HCT116 (cell line): Measurements from ENCODE around the gene SDF2. TPM values are rescaled to one million over a fixed set of nuclear protein-coding genes. Genes with fewer than 3 reads are reported as not detected.

Experiments used
- ATAC-seq: fragments of 200-7000 bp; cut with Tn5 transposase; 2 replicates; pipeline ENCODE4 v1.9.1; 2020; ENCODE audit warnings: mild to moderate bottlenecking, moderate library complexity
- BruUV-seq: library from RNA; stranded (reverse); fragments of 400-500 nt; replicated peaks from 2 replicates; lab custom pipeline; 2021; lab: Mats Ljungman, UMichigan
- CTCF ChIA-PET: fragments of 300-600 bp; sonication (Branson Sonifier 250); formaldehyde crosslinking; loops from one replicate; lab custom pipeline; 2021; ENCODE audit warnings: antibody characterized with exemption; lab: Charles Lee
- POLR2A ChIA-PET: fragments of 300-600, 350-600 bp; sonication (Branson Sonifier 250); formaldehyde crosslinking; loops from one replicate; lab custom pipeline; 2021; ENCODE audit warnings: antibody characterized with exemption; lab: Charles Lee
- RAD21 ChIA-PET, 2 experiments: fragments of 300-600 bp; sonication (Branson Sonifier 250); formaldehyde crosslinking; loops; one replicate each; lab custom pipeline; 2023; ENCODE audit warnings: low total read pairs in 2 of 2; ENCODE audit not compliant: uncharacterized antibody in 2 of 2, unreplicated experiment in 2 of 2, low non-redundant PET in 1 of 2; lab: Charles Lee
- DNase-seq: peaks from one replicate; pipeline ENCODE4 v3.0.0-alpha.2; 2010; ENCODE audit warnings: low read depth, low spot score
- H2AFZ ChIP-seq: fragments of 200-600 bp; shearing (Covaris generic), sonication (generic); 2 replicates; pipeline ENCODE4 v1.6.1; 2017; ENCODE audit warnings: low read depth, mixed run types, mixed read lengths, antibody characterized with exemption, low read length; ENCODE audit not compliant: poor library complexity, severe bottlenecking
- H3K27ac ChIP-seq: 2 replicates; pipeline ENCODE4 v1.5.1; 2012; ENCODE audit warnings: low read depth, low read length
- H3K27me3 ChIP-seq: fragments of 200-600 bp; sonication (generic); 2 replicates; pipeline ENCODE4 v1.6.1; 2016; ENCODE audit warnings: mixed run types, low read length, mixed read lengths; ENCODE audit not compliant: insufficient read depth
- H3K36me3 ChIP-seq, 2 experiments: fragments of 200-500 bp in 1 of 2; fragments of 200-600 bp in 1 of 2; sonication (Bioruptor generic) in 1 of 2; sonication (generic) in 1 of 2; 2 replicates each; pipeline versions ENCODE4 v1.5.1 to v1.6.1; 2014 to 2016; ENCODE audit warnings: low read length in 2 of 2, inconsistent platforms in 1 of 2, mixed read lengths in 1 of 2, mixed run types in 1 of 2; ENCODE audit not compliant: insufficient read depth in 2 of 2, control insufficient read depth in 1 of 2
- H3K4me1 ChIP-seq, 2 experiments: fragments of 200-600 bp in 1 of 2; sonication (generic) in 1 of 2; 2 replicates each; pipeline versions ENCODE4 v1.5.1 to v1.6.1; 2012 to 2017; ENCODE audit warnings: low read length in 2 of 2, inconsistent platforms in 1 of 2, mild to moderate bottlenecking in 1 of 2, mixed read lengths in 1 of 2, mixed run types in 1 of 2, moderate library complexity in 1 of 2; ENCODE audit not compliant: insufficient read depth in 2 of 2, control insufficient read depth in 1 of 2
- H3K4me2 ChIP-seq: fragments of 200-600 bp; sonication (generic); 2 replicates; pipeline ENCODE4 v1.6.1; 2017; ENCODE audit warnings: mixed run types, low read length, mixed read lengths
- H3K4me3 ChIP-seq, 2 experiments: fragments of 200-600 bp in 1 of 2; sonication (generic) in 1 of 2; replicated peaks in 1 of 2; 2 replicates each; pipeline ENCODE4 v1.5.1; 2011 to 2016; ENCODE audit warnings: low read length in 2 of 2, control low read depth in 1 of 2, low read depth in 1 of 2, mild to moderate bottlenecking in 1 of 2, mixed read lengths in 1 of 2, mixed run types in 1 of 2
- H3K79me2 ChIP-seq: fragments of 200-600 bp; sonication (generic); 2 replicates; pipeline ENCODE4 v1.6.1; 2017; ENCODE audit warnings: mild to moderate bottlenecking, mixed run types, low read length, moderate library complexity, mixed read lengths; ENCODE audit not compliant: insufficient read depth
- H3K9ac ChIP-seq: fragments of 200-600 bp; sonication (generic); 2 replicates; pipeline ENCODE4 v1.6.1; 2016; ENCODE audit warnings: low read length, mixed read lengths
- H3K9me2 ChIP-seq: fragments of 200-600 bp; sonication (generic), shearing (Covaris generic); 2 replicates; pipeline ENCODE4 v1.6.1; 2017; ENCODE audit warnings: mixed run types, mild to moderate bottlenecking, moderate library complexity; ENCODE audit not compliant: insufficient read depth
- H3K9me3 ChIP-seq, 2 experiments: fragments of 200-500 bp in 1 of 2; fragments of 200-600 bp in 1 of 2; sonication (Bioruptor generic) in 1 of 2; sonication (generic) in 1 of 2; 2 replicates each; pipeline ENCODE4 v1.6.1; 2014 to 2017; ENCODE audit warnings: low read length in 2 of 2, mixed read lengths in 2 of 2, inconsistent platforms in 1 of 2, low read depth in 1 of 2, mild to moderate bottlenecking in 1 of 2, mixed run types in 1 of 2, moderate library complexity in 1 of 2; ENCODE audit not compliant: control insufficient read depth in 1 of 2, insufficient read depth in 1 of 2
- H4K20me1 ChIP-seq: fragments of 200-600 bp; sonication (generic), shearing (Covaris generic); 2 replicates; pipeline ENCODE4 v1.6.1; 2017; ENCODE audit warnings: mixed run types, mild to moderate bottlenecking, moderate library complexity; ENCODE audit not compliant: insufficient read depth
- CTCF ChIP-seq, 3 experiments: fragments of 200-600 bp in 1 of 3; sonication (generic) in 1 of 3; IDR thresholded peaks in 2 of 3; conservative IDR thresholded peaks in 1 of 3; 2 replicates each; pipeline ENCODE4 v1.5.1; 2012 to 2017; ENCODE audit warnings: low read depth in 2 of 3, low read length in 2 of 3, antibody characterized with exemption in 1 of 3, borderline replicate concordance in 1 of 3, control low read depth in 1 of 3, mild to moderate bottlenecking in 1 of 3, mixed read lengths in 1 of 3, mixed run types in 1 of 3, moderate library complexity in 1 of 3; ENCODE audit not compliant: insufficient read depth in 1 of 3
- EGR1 ChIP-seq: IDR thresholded peaks from 2 replicates; pipeline ENCODE4 v1.6.1; 2012; ENCODE audit warnings: low read depth
- EZH2phosphoT487 ChIP-seq: fragments of 200-600 bp; IDR thresholded peaks from 2 replicates; pipeline ENCODE4 v1.6.1; 2018; ENCODE audit warnings: antibody characterized with exemption, borderline replicate concordance
- FOSL1 ChIP-seq: IDR thresholded peaks from 2 replicates; pipeline ENCODE4 v1.6.1; 2012; ENCODE audit warnings: low read depth
- JUND ChIP-seq: IDR thresholded peaks from 2 replicates; pipeline ENCODE4 v1.6.1; 2012
- MAX ChIP-seq: IDR thresholded peaks from 2 replicates; pipeline ENCODE4 v1.6.1; 2012
- RAD21 ChIP-seq: IDR thresholded peaks from 2 replicates; pipeline ENCODE4 v1.6.1; 2012; ENCODE audit warnings: low read depth, mild to moderate bottlenecking
- REST ChIP-seq: IDR thresholded peaks from 2 replicates; pipeline ENCODE4 v1.6.1; 2012; ENCODE audit warnings: low read depth
- SP1 ChIP-seq: IDR thresholded peaks from 2 replicates; pipeline ENCODE4 v1.6.1; 2012; ENCODE audit warnings: low read depth
- SRF ChIP-seq: IDR thresholded peaks from 2 replicates; pipeline ENCODE4 v1.6.1; 2012; ENCODE audit warnings: low read depth
- TCF7L2 ChIP-seq: IDR thresholded peaks from 2 replicates; pipeline ENCODE4 v1.7.0; 2011; ENCODE audit warnings: borderline replicate concordance, inconsistent platforms; ENCODE audit not compliant: insufficient read depth, insufficient read length; ENCODE audit errors: extremely low read depth
- ZBTB33 ChIP-seq: IDR thresholded peaks from 2 replicates; pipeline ENCODE4 v1.6.1; 2011; ENCODE audit warnings: mild to moderate bottlenecking, low read length, moderate library complexity; ENCODE audit not compliant: insufficient replicate concordance; ENCODE audit errors: extremely low read depth
- ZFX ChIP-seq: fragments of 450-650 bp; IDR thresholded peaks from 2 replicates; pipeline ENCODE4 v1.6.1; 2017
- ZNF274 ChIP-seq: fragments of 200-500 bp; sonication (Bioruptor generic); IDR thresholded peaks from 2 replicates; pipeline ENCODE4 v1.6.1; 2014; ENCODE audit warnings: mild to moderate bottlenecking, low read depth, low read length, inconsistent platforms
- intact Hi-C: fragments of 100-400 bp; cut with micrococcal nuclease; formaldehyde crosslinking; loops from 2 replicates; pipeline ENCODE4 v1.10.0; 2022
- total RNA-seq: library from RNA; stranded (reverse); gene quantifications from one replicate; pipeline ENCODE4 v1.2.1, GENCODE V29; 2021; ENCODE audit not compliant: unreplicated experiment

Gene SDF2
- total RNA-seq, 1 experiment from 2014 or later: 41.3 TPM

- no peak overlapping the region for H3K4me3 ChIP-seq
- no peaks in the 10 kb centered on the region for H4K20me1 ChIP-seq
- no peak for ATAC-seq
- no peak overlapping the region for H2AFZ ChIP-seq
- intact Hi-C loops: no loop called here
- no peak overlapping the region for H3K27ac ChIP-seq
- ChIA-PET CTCF (interaction anchor here (1.4 kb wide), 1 partner anchor 11 kb away, joined by 3 read pairs; no protein-coding TSS in a partner anchor), RAD21 (no interaction called here), POLR2A (no interaction called here)
- H3K9me3 ChIP-seq: no peaks in the 10 kb centered on the region
- no peaks in the 10 kb centered on the region for H3K9me2 ChIP-seq
- H3K36me3 ChIP-seq: peaks cover 65% of the 10 kb centered on the region in 2 experiments
- H3K27me3 ChIP-seq: no peaks in the 10 kb centered on the region
- no peaks in the 10 kb centered on the region for H3K4me1 ChIP-seq
- H3K9ac ChIP-seq: no peak overlapping the region
- TF ChIP-seq SP1: no peak
- no peak for TF ChIP-seq CTCF (IDR thresholded peaks at IDR 0.05 in 2 of 3, conservative IDR thresholded peaks at IDR 0.05 in 1 of 3; ENCODE audit: borderline replicate concordance in 1 of 3, insufficient read depth in 1 of 3, low read depth in 2 of 3, low read length in 2 of 3)
- no peak for TF ChIP-seq REST
- no peak for TF ChIP-seq FOSL1
- no peak for TF ChIP-seq EZH2phosphoT487
- TF ChIP-seq SRF: no peak
- no peak for TF ChIP-seq MAX
- TF ChIP-seq TCF7L2: no peak
- TF ChIP-seq EGR1: no peak
- TF ChIP-seq ZNF274: no peak
- TF ChIP-seq ZFX: no peak
- no peak for TF ChIP-seq ZBTB33
- TF ChIP-seq JUND: no peak
- no peak for TF ChIP-seq RAD21
- BruUV-seq: no TSS peak
- no peak for DNase-seq
- H3K79me2 ChIP-seq: no peaks in the 10 kb centered on the region
- no peak overlapping the region for H3K4me2 ChIP-seq
These were observed 37.6 kb downstream of the SDF2 start for GRCh38 chr17:28624148-28624547.
